ENCODE measurements around the gene ADAM12. TPM values are rescaled to one million over a fixed set of nuclear protein-coding genes. Genes with fewer than 3 reads are reported as not detected.

ADAM12 gene
- total and polyA plus RNA-seq, 9 of the 15 experiments (the other 6 are each of a cell fraction or from before 2014, with no cell fraction given): not detected

DNA sequence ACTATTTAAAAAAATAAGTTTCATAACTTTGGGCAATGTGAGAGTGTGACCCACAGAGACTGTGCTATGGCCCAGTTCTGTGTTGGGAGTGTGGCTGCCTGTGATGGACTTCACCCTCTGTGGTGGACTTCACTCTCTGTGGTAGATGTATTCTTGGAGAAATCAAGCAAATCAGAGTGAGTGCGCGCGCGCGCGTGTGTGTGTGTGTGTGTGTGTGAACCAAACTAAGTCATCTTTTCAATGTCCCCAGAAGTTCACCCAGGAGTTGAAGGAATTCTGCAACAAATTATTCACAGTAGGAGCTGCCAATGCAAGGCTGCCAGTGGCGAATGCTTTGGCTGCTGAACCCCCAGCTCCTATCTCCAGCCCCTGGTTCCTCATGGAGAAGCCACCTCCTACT lies 184.5 kb downstream of the ADAM12 start:
- Histone ChIP-seq H4K20me1 (replicated peaks; ENCODE audit: control insufficient read depth, insufficient read depth, low read length) (no peaks in the 10 kb centered on the region), H3K9me1 (ENCODE audit: control insufficient read depth, insufficient read depth, low read length) (no peaks in the 10 kb centered on the region), H3K27ac (ENCODE audit: extremely low read depth, low read depth, low read length) (no peak overlapping the region; the same call in 2 of the 3 replicates), H2AFZ (ENCODE audit: low read depth, low read length) (no peak overlapping the region), H3K9ac (ENCODE audit: insufficient read depth in 1 of 2, low read depth in 2 of 2, low read length in 2 of 2) (no peak overlapping the region), H3K36me3 (ENCODE audit: control insufficient read depth, insufficient read depth, low read length) (no peaks in the 10 kb centered on the region), H3K27me3 (ENCODE audit: control insufficient read depth in 2 of 2, insufficient read depth in 2 of 2, low read length in 2 of 2) (no peaks in the 10 kb centered on the region), H3K4me3 (no peak overlapping the region), H3K4me1 (replicated peaks in 1 of 2; ENCODE audit: control insufficient read depth in 2 of 2, insufficient read depth in 2 of 2, low read length in 2 of 2) (peaks cover 0 to 32% of the 10 kb centered on the region in 2 experiments; a peak in 3 of 5 replicates), H3K79me2 (ENCODE audit: control insufficient read depth, insufficient read depth, low read length) (peaks cover 23% of the 10 kb centered on the region; the same call in 2 of the 3 replicates), H3K9me3 (replicated peaks; ENCODE audit: control insufficient read depth, insufficient read depth, low read depth, low read length) (no peaks in the 10 kb centered on the region; the same call in 1 of the 2 replicates), H3K4me2 (ENCODE audit: insufficient read depth, low read length) (no peak overlapping the region)
- in situ Hi-C loops (cut with MboI): no loop called here
- BruUV-seq (replicated peaks): no TSS peak
- ChIA-PET CTCF (ENCODE audit: low intra/inter-chr PET ratio) (no interaction called here), POLR2A (no interaction called here)
- ATAC-seq: no peak
- 86% methylated on average over 7 of the region's 7 CpGs for WGBS (ENCODE audit: insufficient coverage, low coverage, missing lambda C conversion rate)
- intact Hi-C loops (cut with micrococcal nuclease): no loop called here
- DNase-seq (ENCODE audit: extremely low read depth in 1 of 4, low spot score in 3 of 4): no peak
- no peak for TF ChIP-seq RFX7 (CRISPR knock-in tag; IDR thresholded peaks at IDR 0.05)
- TF ChIP-seq, protein P1, sequence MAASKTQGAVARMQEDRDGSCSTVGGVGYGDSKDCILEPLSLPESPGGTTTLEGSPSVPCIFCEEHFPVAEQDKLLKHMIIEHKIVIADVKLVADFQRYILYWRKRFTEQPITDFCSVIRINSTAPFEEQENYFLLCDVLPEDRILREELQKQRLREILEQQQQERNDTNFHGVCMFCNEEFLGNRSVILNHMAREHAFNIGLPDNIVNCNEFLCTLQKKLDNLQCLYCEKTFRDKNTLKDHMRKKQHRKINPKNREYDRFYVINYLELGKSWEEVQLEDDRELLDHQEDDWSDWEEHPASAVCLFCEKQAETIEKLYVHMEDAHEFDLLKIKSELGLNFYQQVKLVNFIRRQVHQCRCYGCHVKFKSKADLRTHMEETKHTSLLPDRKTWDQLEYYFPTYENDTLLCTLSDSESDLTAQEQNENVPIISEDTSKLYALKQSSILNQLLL (CRISPR knock-in tag; IDR thresholded peaks at IDR 0.05; ENCODE audit: borderline replicate concordance): no peak
- no peak for FAIRE-seq

DNA sequence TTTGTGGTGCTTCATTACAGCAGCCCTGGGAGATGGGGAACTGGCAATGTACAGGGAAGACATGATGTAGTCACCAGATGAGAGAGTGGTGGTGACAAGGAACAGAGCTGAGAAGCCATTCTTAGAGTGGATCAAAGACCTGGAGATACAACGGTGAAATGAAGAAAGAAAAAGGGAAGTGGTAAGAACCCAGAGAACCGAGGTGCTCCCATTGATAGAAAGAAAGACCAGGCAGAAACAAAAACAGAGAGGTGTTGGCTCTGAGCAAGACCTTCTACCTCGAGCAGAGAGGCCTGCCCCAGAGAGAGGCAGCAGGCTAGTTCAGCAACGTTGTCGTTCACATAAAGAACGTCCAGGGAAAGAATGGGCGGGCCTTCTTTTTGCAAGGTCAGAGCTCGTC lies 186.7 kb downstream of the ADAM12 start:
- no peaks in the 10 kb centered on the region for H3K9me1 ChIP-seq (ENCODE audit: control insufficient read depth, insufficient read depth, low read length)
- peak overlapping the region; percentile 25; the same call in 1 of the 2 replicates for H3K4me2 ChIP-seq (ENCODE audit: insufficient read depth, low read length)
- POLR2A ChIA-PET: no interaction called here
- in situ Hi-C loops (cut with MboI) (no loop called here), intact Hi-C loops (cut with micrococcal nuclease) (no loop called here)
- H3K4me1 ChIP-seq (replicated peaks in 1 of 2; ENCODE audit: control insufficient read depth in 2 of 2, insufficient read depth in 2 of 2, low read length in 2 of 2): peaks cover 0 to 32% of the 10 kb centered on the region in 2 experiments; a peak in 3 of 5 replicates
- ATAC-seq (no peak; the same call in 1 of the 3 replicates), FAIRE-seq (no peak), DNase-seq (ENCODE audit: extremely low read depth in 1 of 4, low spot score in 3 of 4) (no peak)
- 9% methylated on average over 7 of the region's 8 CpGs for WGBS (ENCODE audit: insufficient coverage, low coverage, missing lambda C conversion rate)
- no peak overlapping the region for H3K4me3 ChIP-seq
- CTCF ChIA-PET (ENCODE audit: low intra/inter-chr PET ratio): no interaction called here
- H3K9me3 ChIP-seq (replicated peaks; ENCODE audit: control insufficient read depth, insufficient read depth, low read depth, low read length): no peaks in the 10 kb centered on the region; the same call in 1 of the 2 replicates
- H3K79me2 ChIP-seq (ENCODE audit: control insufficient read depth, insufficient read depth, low read length): peaks cover 35% of the 10 kb centered on the region; the same call in 2 of the 3 replicates
- peak overlapping the region; percentile 59 for H2AFZ ChIP-seq (ENCODE audit: low read depth, low read length)
- H3K9ac ChIP-seq (ENCODE audit: insufficient read depth in 1 of 2, low read depth in 2 of 2, low read length in 2 of 2): peak overlapping the region in 1 of 2 experiments; percentile 57; a peak in 2 of 4 replicates
- H4K20me1 ChIP-seq (replicated peaks; ENCODE audit: control insufficient read depth, insufficient read depth, low read length): no peaks in the 10 kb centered on the region
- H3K36me3 ChIP-seq (ENCODE audit: control insufficient read depth, insufficient read depth, low read length): no peaks in the 10 kb centered on the region
- no peaks in the 10 kb centered on the region for H3K27me3 ChIP-seq (ENCODE audit: control insufficient read depth in 2 of 2, insufficient read depth in 2 of 2, low read length in 2 of 2)
- peak overlapping the region; percentile 70 for H3K27ac ChIP-seq (ENCODE audit: extremely low read depth, low read depth, low read length)
- no TSS peak for BruUV-seq (replicated peaks)
- no peak for TF ChIP-seq CREM (IDR thresholded peaks at IDR 0.05; ENCODE audit: low read depth)
- no peak for TF ChIP-seq CTBP1 (IDR thresholded peaks at IDR 0.05; ENCODE audit: borderline replicate concordance)
- no peak for TF ChIP-seq KHSRP (IDR thresholded peaks at IDR 0.05)
- TF ChIP-seq ZNF766 (CRISPR knock-in tag; conservative IDR thresholded peaks at IDR 0.05): 0 out of 2 replicates have a peak, but pooled peaks have one; percentile 31
- TF ChIP-seq FOXK2 (conservative IDR thresholded peaks at IDR 0.05 in 1 of 2, IDR thresholded peaks at IDR 0.05 in 1 of 2; ENCODE audit: low read depth in 2 of 2): no peak
- TF ChIP-seq, protein P2, sequence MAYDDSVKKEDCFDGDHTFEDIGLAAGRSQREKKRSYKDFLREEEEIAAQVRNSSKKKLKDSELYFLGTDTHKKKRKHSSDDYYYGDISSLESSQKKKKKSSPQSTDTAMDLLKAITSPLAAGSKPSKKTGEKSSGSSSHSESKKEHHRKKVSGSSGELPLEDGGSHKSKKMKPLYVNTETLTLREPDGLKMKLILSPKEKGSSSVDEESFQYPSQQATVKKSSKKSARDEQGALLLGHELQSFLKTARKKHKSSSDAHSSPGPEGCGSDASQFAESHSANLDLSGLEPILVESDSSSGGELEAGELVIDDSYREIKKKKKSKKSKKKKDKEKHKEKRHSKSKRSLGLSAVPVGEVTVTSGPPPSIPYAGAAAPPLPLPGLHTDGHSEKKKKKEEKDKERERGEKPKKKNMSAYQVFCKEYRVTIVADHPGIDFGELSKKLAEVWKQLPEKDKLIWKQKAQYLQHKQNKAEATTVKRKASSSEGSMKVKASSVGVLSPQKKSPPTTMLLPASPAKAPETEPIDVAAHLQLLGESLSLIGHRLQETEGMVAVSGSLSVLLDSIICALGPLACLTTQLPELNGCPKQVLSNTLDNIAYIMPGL (CRISPR knock-in tag; IDR thresholded peaks at IDR 0.05): no peak
- TF ChIP-seq, protein P3, sequence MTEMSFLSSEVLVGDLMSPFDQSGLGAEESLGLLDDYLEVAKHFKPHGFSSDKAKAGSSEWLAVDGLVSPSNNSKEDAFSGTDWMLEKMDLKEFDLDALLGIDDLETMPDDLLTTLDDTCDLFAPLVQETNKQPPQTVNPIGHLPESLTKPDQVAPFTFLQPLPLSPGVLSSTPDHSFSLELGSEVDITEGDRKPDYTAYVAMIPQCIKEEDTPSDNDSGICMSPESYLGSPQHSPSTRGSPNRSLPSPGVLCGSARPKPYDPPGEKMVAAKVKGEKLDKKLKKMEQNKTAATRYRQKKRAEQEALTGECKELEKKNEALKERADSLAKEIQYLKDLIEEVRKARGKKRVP (CRISPR knock-in tag; IDR thresholded peaks at IDR 0.05): no peak
- TF ChIP-seq, protein P4, sequence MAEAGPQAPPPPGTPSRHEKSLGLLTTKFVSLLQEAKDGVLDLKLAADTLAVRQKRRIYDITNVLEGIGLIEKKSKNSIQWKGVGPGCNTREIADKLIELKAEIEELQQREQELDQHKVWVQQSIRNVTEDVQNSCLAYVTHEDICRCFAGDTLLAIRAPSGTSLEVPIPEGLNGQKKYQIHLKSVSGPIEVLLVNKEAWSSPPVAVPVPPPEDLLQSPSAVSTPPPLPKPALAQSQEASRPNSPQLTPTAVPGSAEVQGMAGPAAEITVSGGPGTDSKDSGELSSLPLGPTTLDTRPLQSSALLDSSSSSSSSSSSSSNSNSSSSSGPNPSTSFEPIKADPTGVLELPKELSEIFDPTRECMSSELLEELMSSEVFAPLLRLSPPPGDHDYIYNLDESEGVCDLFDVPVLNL (CRISPR knock-in tag; IDR thresholded peaks at IDR 0.05; ENCODE audit: low read depth): no peak
- peak; percentile 75 for TF ChIP-seq SPI1 (IDR thresholded peaks at IDR 0.05; ENCODE audit: borderline replicate concordance, low read depth, low read length)

Measured in K562 (cell line).